Bone marrow (tissue), 2 donors: ENCODE measurements around the gene MPPED2.
"Not testable (repeated sequence)": the region's sequence is repeated elsewhere in the genome, so short reads cannot be mapped to it uniquely, and the experiment has no call there.

Experiments
- DNase-seq, 2 donors: peaks; one replicate each; lab custom pipeline; 2025; lab: John Stamatoyannopoulos, UW

Gene MPPED2

GRCh38 chr11:30578406-30578805 lies 7.7 kb downstream of the MPPED2 start:
- no peak for DNase-seq

GRCh38 chr11:30573951-30574350 lies 12.2 kb downstream of the MPPED2 start:
- no peak for DNase-seq

GRCh38 chr11:30568931-30569330 lies 17.2 kb downstream of the MPPED2 start:
- no peak for DNase-seq

- DNase-seq = no peak
Measured at GRCh38 chr11:30567644-30568043, 18.5 kb downstream of the MPPED2 start.

- no peak for DNase-seq
Measured at GRCh38 chr11:30567120-30567519, 19.0 kb downstream of the MPPED2 start.

- DNase-seq = no peak
Measured at GRCh38 chr11:30566482-30566881, 19.7 kb downstream of the MPPED2 start.

- DNase-seq = no peak
Measured at GRCh38 chr11:30565027-30565426, 21.1 kb downstream of the MPPED2 start.

GRCh38 chr11:30561691-30562415 lies 24.3 kb downstream of the MPPED2 start:
- no peak for DNase-seq

- no peak for DNase-seq
Measured at GRCh38 chr11:30560206-30561106, 25.7 kb downstream of the MPPED2 start.

GRCh38 chr11:30559004-30559403 lies 27.1 kb downstream of the MPPED2 start:
- no peak for DNase-seq

GRCh38 chr11:30554587-30554986 lies 31.6 kb downstream of the MPPED2 start:
- not testable (repeated sequence) for DNase-seq

GRCh38 chr11:30553521-30554110 lies 32.5 kb downstream of the MPPED2 start:
- DNase-seq = no peak

GRCh38 chr11:30552839-30553238 lies 33.3 kb downstream of the MPPED2 start:
- no peak for DNase-seq

- no peak for DNase-seq
Measured at GRCh38 chr11:30550022-30550542, 36.1 kb downstream of the MPPED2 start.

GRCh38 chr11:30549565-30549964 lies 36.6 kb downstream of the MPPED2 start:
- DNase-seq = no peak

GRCh38 chr11:30546334-30546733 lies 39.8 kb downstream of the MPPED2 start:
- DNase-seq = no peak

- no peak for DNase-seq
Measured at GRCh38 chr11:30545507-30545906, 40.6 kb downstream of the MPPED2 start.

- DNase-seq = no peak
Measured at GRCh38 chr11:30543066-30543465, 43.1 kb downstream of the MPPED2 start.

GRCh38 chr11:30540781-30541180 lies 45.4 kb downstream of the MPPED2 start:
- no peak for DNase-seq

- no peak for DNase-seq
Measured at GRCh38 chr11:30538251-30538650, 47.9 kb downstream of the MPPED2 start.

- DNase-seq = no peak
Measured at GRCh38 chr11:30535818-30536217, 50.3 kb downstream of the MPPED2 start.

GRCh38 chr11:30533445-30533947 lies 52.7 kb downstream of the MPPED2 start:
- DNase-seq = no peak
